ENCODE results near the gene ARHGDIB. TPM values are rescaled to one million over a fixed set of nuclear protein-coding genes. Genes with fewer than 3 reads are reported as not detected.

Gene ARHGDIB
- total RNA-seq, 1 experiment from 2014 or later = 4.3 TPM

GRCh38 chr12:14941369-14941768 is 20.0 kb downstream of the ARHGDIB start:
- H3K36me3 ChIP-seq (ENCODE audit: control insufficient read depth in 1 of 2, insufficient read depth in 2 of 2, low read length in 2 of 2) = no peaks in the 10 kb centered on the region
- no TSS peak for BruUV-seq (replicated peaks)
- TF ChIP-seq SIN3A (IDR thresholded peaks at IDR 0.05; ENCODE audit: low read depth) = no peak
- H3K9ac ChIP-seq (ENCODE audit: low read length) = no peak overlapping the region
- intact Hi-C loops (cut with micrococcal nuclease) = no loop called here
- no peaks in the 10 kb centered on the region for H4K20me1 ChIP-seq (ENCODE audit: insufficient read depth)
- DNase-seq (ENCODE audit: low read depth, low spot score) (no peak), ATAC-seq (no peak)
- no peak overlapping the region for H3K4me2 ChIP-seq (ENCODE audit: low read length)
- no peak overlapping the region for H2AFZ ChIP-seq (ENCODE audit: low read depth, low read length, poor library complexity, severe bottlenecking)
- H3K9me2 ChIP-seq (ENCODE audit: insufficient read depth) = 0 out of 2 replicates have a peak, but pooled peaks cover 3% of the 10 kb centered on the region
- no peaks in the 10 kb centered on the region for H3K79me2 ChIP-seq (ENCODE audit: insufficient read depth, low read length)
- H3K27ac ChIP-seq (ENCODE audit: low read depth, low read length) = no peak overlapping the region
- ChIA-PET POLR2A (no interaction called here), CTCF (no interaction called here), RAD21 (ENCODE audit: low non-redundant PET in 1 of 2, low total read pairs in 2 of 2, uncharacterized antibody in 2 of 2, unreplicated experiment in 2 of 2) (no interaction called here)
- H3K4me1 ChIP-seq (ENCODE audit: control insufficient read depth in 1 of 2, insufficient read depth in 2 of 2, low read length in 2 of 2) = no peaks in the 10 kb centered on the region
- no peaks in the 10 kb centered on the region for H3K27me3 ChIP-seq (ENCODE audit: insufficient read depth, low read length)
- H3K4me3 ChIP-seq (replicated peaks in 1 of 2; ENCODE audit: low read depth in 1 of 2, low read length in 2 of 2) = no peak overlapping the region
- H3K9me3 ChIP-seq (ENCODE audit: control insufficient read depth in 1 of 2, insufficient read depth in 1 of 2, low read depth in 1 of 2, low read length in 2 of 2) = no peaks in the 10 kb centered on the region

GRCh38 chr12:14938301-14938700 is 23.1 kb downstream of the ARHGDIB start, which contains the start of gene ERP27:
Gene ERP27, minus strand, starts transcription at chr12:14938537. Its CDS starts 29 bp downstream, at chr12:14938508.
- no peak for TF ChIP-seq RAD21 (IDR thresholded peaks at IDR 0.05; ENCODE audit: low read depth)
- no peak for TF ChIP-seq CBX3 (IDR thresholded peaks at IDR 0.05; ENCODE audit: low read depth)
- TF ChIP-seq EZH2phosphoT487 (IDR thresholded peaks at IDR 0.05; ENCODE audit: borderline replicate concordance) = no peak
- no peak for TF ChIP-seq REST (IDR thresholded peaks at IDR 0.05; ENCODE audit: low read depth)
- TF ChIP-seq SIN3A (IDR thresholded peaks at IDR 0.05; ENCODE audit: low read depth) = no peak
- ChIA-PET RAD21 (ENCODE audit: low non-redundant PET in 1 of 2, low total read pairs in 2 of 2, uncharacterized antibody in 2 of 2, unreplicated experiment in 2 of 2) (no interaction called here), CTCF (no interaction called here), POLR2A (no interaction called here)
- Histone ChIP-seq H2AFZ (ENCODE audit: low read depth, low read length, poor library complexity, severe bottlenecking) (no peak within 1 kb of the TSS), H3K36me3 (ENCODE audit: control insufficient read depth in 1 of 2, insufficient read depth in 2 of 2, low read length in 2 of 2) (no peaks in the 10 kb centered on the region), H3K27me3 (ENCODE audit: insufficient read depth, low read length) (no peaks in the 10 kb centered on the region), H3K9ac (ENCODE audit: low read length) (no peak within 1 kb of the TSS), H4K20me1 (ENCODE audit: insufficient read depth) (no peaks in the 10 kb centered on the region), H3K4me2 (ENCODE audit: low read length) (no peak within 1 kb of the TSS), H3K4me3 (replicated peaks in 1 of 2; ENCODE audit: low read depth in 1 of 2, low read length in 2 of 2) (no peak within 1 kb of the TSS), H3K27ac (ENCODE audit: low read depth, low read length) (no peak within 1 kb of the TSS), H3K9me3 (ENCODE audit: control insufficient read depth in 1 of 2, insufficient read depth in 1 of 2, low read depth in 1 of 2, low read length in 2 of 2) (no peaks in the 10 kb centered on the region), H3K9me2 (ENCODE audit: insufficient read depth) (peaks cover 3% of the 10 kb centered on the region; the same call in 1 of the 2 replicates), H3K79me2 (ENCODE audit: insufficient read depth, low read length) (no peaks in the 10 kb centered on the region), H3K4me1 (ENCODE audit: control insufficient read depth in 1 of 2, insufficient read depth in 2 of 2, low read length in 2 of 2) (no peaks in the 10 kb centered on the region)
- ATAC-seq = no peak
- DNase-seq (ENCODE audit: low read depth, low spot score) = no peak
- intact Hi-C loops (cut with micrococcal nuclease) = no loop called here
- BruUV-seq (replicated peaks) = no TSS peak
